Heart left ventricle (tissue), 13 donors: ENCODE data around the gene NR0B2.
A peak's percentile ranks its signal among the peaks of the same experiment; 100 is the strongest.

Experiments used
- CTCF ChIP-seq, 12 donors: fragments of 200-600 bp; sonication (generic) in 4 of 12; IDR thresholded peaks; one replicate each; pipeline versions ENCODE4 v1.5.0 to v1.8.0; 2018 to 2022; ENCODE audit warnings: antibody characterized with exemption in 12 of 12, mild to moderate bottlenecking in 5 of 12
- POLR2A ChIP-seq, 2 donors: fragments of 450-650 bp; IDR thresholded peaks; one replicate each; pipeline ENCODE4 v1.6.1; 2017; ENCODE audit warnings: antibody characterized with exemption in 2 of 2, mild to moderate bottlenecking in 2 of 2, moderate library complexity in 2 of 2
- donor health status: ischemic (EF 13 %, LVEDD 7.1; RV severe dilation, severe dysfunction).
- donor health status: DM: no; HTN: yes; CAD: no.
- donor health status: DM: no; HTN: no; CAD: no.
- donor health status: ischemic (EF 25% LVEDD 6.9; RV normal size, moderate dysfunction).
- donor health status: ischemic (EF 25% LVEDD 5.7; RV mildly dilated, moderate dysfunction).
- donor health status: ischemic (EF 35%, LVEDD 5.7; RV mildly dilated, moderate dysfunction).
- donor health status: nonischemic (EF 11% LVEDD 7.7; RV severe dilation, severe dysfunction).
- donor health status: DM: yes; HTN: yes; CAD: no.
- donor health status: PGD.
- donor health status: ischemic (EF 29% LVEDD 5.4; RV normal size, mild dysfunction).
- donor health status: nonischemic (EF 23%, LVEDD 6.1; RV moderate dilation, normal function).

- TF ChIP-seq CTCF (IDR thresholded peaks at IDR 0.05) (no peak), POLR2A (IDR thresholded peaks at IDR 0.05) (peak in 1 of 2 donors; percentile 47)
Observed at GRCh38 chr1:26900001-26900814, 13.6 kb downstream of the NR0B2 start, which contains the start of gene GPATCH3.
